HTR-8/SVneo (cell line): ENCODE results near the gene IL1A.
A peak's percentile ranks its signal among the peaks of the same experiment; 100 is the strongest.

Experiments
- DNase-seq: peaks from one replicate; pipeline ENCODE4 v3.0.0; 2011; ENCODE audit warnings: low spot score, mixed read lengths; ENCODE audit not compliant: insufficient read length
- FAIRE-seq: peaks from 2 replicates; lab custom pipeline; 2011; peaks lifted over from hg19 to GRCh38; lab: Jason Lieb, UNC

IL1A gene

DNA sequence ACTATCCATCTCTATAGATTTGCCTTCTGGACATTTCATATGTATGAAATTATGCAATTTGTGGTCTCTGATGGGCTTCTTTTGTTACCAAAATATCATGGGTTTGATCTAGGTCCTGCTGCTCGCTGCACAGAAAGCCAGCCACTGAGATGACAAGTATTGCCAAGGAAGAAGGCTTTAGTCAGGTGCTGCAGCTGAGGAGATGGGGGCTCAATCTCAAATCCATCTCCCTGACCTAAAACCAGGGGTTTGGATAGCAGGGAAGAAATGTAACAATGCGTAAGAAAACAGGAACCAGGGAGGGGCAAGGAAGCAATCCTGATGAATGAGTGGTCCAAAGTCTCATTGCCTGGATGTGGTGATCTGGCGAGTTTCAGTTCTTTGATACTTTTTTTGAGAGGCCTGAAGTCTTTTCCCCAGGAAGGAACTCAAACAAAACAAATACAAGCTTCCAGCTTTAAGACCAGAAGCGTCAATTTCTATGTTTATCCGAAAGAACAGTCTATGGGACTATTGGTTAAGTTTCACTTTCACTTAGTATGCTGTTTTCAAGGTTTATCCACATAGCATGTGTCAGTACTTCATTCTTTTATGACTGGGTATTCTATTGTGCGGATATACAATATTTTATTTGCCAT, 16.5 kb downstream of the IL1A start:
- DNase-seq = no peak

DNA sequence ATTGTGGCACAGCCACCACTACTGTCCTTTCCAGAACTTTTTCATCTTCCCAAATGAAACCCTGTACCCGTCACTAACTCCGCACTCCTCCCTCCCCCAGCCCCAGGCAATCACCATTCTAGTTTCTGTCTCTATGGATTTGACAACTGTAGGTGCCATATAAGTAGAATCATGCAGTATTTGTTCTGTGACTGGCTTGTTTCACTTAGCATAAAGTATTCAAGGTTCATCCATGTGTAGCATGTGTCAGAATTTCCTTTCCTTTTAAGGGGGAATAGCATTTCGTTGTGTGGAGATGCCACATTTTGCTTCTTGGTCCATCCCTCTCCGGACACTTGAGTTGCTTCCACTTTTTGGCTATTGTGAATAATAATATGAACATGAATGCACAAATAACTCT, 19.0 kb downstream of the IL1A start:
- no peak for DNase-seq

More for the DNA sequence above, 16.5 kb downstream of the IL1A start:
- no peak for FAIRE-seq

DNA sequence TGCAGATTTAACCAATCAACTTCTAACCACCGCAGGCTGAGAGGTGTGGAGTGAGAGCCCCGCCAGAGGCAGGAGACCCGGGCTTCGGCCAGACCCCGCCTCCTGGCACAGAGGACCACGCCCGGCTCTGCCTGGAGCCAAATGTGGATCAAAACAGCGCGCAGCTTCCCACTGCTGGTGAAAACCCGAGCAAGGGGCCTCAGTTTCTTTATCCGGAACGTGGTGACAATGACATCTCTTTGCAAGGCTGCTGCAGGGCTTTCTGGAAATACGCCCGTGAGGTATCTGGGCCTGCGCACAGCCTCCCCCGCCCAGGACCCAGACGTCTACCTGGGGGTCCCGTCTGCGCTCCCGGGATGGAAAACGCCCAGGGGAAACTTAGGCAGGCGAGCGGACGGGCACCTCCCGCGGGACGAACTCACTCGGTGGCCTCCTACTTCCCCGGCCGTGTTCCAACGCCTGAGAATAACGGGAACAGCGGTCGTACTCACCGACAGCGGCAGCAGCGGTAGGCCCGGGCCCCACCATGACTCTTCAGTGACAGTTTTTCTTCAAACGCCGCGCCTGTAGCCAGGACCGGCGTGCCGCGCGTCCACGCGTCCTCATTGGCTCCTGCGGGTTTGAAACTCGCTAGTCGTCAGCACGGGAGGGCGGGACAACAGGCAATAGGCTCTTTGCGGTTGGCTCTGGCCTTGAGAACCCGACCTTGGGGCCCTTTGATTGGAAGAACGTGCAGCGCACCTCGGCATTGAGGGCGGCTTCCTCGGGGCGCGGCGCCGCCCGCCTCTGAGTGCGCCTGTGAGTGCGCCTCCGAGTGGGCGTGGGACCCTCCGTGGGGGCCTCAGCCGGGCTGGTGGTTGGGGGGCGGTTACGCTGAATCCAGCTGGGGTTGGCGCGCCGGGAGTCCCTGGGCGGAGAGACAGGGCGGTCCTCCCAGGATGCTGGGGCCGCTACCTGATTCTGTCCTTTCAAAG, 19.9 kb downstream of the IL1A start, which contains the start of gene CKAP2L:
Gene CKAP2L, minus strand, starts transcription at position 539 of the 974 bp plus-strand sequence. Its CDS starts 11 bp downstream, at position 528.
- DNase-seq (peak; percentile 97), FAIRE-seq (peak; percentile 93)

More for the DNA sequence above, 19.0 kb downstream of the IL1A start:
- FAIRE-seq = no peak

DNA sequence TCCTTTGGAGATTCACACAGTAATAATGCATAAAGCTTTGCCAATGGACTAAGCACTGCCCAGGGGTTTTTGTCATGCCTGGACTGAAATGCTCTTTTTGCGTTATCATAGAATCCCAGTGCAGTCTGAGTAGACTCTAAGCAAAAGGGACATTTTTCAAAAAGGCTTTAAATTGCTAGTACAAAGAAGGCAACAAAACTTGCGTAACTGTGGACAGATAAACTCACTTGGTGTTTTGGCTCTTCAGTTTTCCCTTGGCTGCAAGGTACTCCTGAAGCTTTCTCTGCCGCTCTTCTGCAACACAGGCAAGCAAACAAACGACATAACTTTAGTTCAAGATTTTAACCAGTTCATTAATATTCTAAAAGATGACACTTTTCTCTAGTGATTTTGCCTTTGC, 22.0 kb downstream of the IL1A start:
- FAIRE-seq = no peak

DNA sequence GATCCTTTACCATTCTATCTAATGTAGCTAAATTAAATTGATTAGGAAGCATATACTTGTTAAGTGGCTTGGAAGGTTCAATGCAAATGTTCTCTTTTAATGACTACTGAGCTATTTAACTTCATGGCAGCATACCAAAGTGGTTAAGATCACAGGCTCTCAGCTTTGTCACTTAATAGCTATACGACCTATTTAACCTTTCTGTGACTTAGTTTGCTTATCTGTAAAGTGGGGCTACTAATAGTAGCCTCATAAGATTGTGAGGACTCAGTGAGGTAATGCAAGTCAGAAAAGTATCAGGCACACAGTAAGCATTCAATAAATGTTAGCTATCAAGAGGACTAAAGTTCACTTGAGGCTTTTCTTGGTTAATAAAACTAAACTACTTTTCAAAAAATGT, 24.1 kb downstream of the IL1A start:
- DNase-seq (no peak), FAIRE-seq (no peak)

More for the DNA sequence above, 22.0 kb downstream of the IL1A start:
- no peak for DNase-seq

DNA sequence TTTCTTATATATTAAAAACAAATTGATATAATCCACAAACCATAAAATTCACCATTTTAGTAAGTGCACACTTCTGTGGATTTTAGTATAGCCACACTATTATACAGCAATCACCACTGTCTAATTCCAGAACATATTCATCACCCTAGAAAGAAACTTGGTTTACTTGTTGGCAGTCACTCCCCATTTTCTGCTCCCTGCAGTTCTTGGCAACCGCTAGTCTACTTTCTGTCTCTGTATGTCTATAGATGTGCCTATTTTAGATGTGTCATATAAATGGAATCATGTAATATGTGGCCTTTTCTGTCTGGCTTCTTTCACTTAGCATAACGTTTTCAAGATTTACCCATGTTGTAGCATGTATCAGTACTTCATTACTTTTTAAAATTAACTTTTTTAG, 25.6 kb downstream of the IL1A start:
- FAIRE-seq (no peak), DNase-seq (no peak)

DNA sequence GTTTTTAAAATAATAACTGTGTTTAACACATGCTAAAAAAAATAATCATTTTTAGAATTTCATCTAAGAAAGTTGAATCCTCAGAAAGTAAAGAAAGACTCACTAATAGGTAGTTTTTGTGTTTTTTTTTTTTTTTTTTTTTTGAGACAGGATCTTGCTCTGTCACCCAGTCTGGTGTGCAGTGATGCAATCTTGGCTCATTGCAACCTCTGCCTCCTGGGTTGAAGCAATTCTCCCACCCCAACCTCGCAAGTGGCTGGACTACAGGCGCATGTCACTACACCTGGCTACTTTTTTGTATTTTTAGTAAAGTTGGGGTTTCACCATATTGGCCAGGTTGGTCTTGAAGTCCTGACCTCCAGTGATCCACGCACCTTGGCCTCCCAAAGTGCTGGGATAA, 27.0 kb downstream of the IL1A start:
- FAIRE-seq (no peak), DNase-seq (no peak)

DNA sequence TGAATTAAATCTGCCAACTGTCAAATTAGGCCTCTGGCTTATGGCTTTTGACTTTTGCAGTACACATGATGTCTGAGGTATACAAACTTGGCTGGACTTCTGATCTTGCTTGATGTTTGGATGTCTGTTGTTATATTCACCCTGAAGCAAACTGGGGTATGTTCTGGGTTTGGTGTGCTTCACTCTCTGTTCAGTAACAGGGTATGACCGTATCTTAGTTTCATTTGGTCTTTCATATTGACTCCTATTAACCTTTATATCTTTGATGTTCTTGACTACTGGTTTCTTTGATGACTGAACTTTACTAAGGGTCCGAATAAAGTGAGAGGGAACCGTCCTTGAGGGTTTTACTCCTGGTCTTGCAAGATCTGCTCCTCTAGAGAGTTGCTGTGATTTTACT, 28.1 kb downstream of the IL1A start:
- no peak for FAIRE-seq
- DNase-seq = no peak

DNA sequence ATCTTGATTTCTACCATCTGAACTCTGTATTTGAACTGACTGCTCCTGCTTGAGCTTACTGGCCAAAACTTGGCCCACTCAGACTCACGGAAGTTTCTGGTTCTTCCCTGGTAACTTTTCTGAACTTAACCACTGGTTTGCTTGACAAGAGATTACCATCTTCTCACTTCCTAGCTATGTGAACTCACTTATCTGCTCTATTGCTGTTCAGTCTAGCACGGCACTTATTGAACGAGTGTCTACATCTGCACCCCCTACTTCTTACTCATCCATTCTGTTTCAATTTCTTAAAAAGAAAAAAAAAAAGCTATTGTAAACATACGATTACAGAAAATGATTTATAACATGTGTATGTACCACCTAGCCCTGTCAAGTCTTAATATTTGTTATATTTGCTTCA, 28.8 kb downstream of the IL1A start:
- FAIRE-seq (no peak), DNase-seq (no peak)

DNA sequence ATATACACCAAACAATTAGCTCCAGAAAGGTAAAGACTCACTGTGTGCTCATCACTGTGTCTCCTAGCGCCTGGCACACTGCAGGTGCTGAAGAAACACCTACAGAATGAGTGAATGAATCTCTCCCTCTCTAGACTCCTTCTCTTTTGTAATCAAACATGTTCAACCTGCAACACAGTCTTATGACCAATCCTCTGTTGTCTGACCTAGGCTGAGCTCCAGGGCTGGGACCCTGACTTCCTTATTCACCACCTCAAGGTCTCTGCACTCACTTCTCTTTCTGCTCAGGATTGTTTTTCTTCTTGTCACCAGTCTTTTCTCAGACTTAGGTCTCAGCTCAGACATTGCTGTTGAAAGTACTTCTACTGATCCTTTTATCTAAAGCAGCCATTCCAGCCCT, 29.7 kb downstream of the IL1A start:
- FAIRE-seq = no peak

DNA sequence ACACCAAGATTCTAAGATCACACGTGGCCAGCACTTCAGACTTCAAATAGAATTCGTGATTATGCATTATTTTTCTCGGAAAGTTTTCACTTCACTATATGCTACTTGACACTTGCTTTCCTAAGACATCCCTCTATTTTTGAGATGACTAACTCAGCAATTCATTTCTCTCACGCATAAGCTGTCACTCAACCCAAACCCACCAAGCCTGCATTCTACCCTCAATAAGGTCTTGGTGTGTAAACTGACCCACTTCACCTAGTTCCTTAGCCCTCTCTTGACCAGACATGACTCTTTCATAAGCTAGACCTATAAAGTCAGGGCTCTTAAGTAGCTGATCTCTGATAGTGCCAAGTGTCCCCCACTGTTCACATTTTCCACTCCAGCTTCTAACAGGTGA, 31.6 kb downstream of the IL1A start:
- FAIRE-seq (no peak), DNase-seq (no peak)

More for the DNA sequence above, 29.7 kb downstream of the IL1A start:
- DNase-seq = no peak

DNA sequence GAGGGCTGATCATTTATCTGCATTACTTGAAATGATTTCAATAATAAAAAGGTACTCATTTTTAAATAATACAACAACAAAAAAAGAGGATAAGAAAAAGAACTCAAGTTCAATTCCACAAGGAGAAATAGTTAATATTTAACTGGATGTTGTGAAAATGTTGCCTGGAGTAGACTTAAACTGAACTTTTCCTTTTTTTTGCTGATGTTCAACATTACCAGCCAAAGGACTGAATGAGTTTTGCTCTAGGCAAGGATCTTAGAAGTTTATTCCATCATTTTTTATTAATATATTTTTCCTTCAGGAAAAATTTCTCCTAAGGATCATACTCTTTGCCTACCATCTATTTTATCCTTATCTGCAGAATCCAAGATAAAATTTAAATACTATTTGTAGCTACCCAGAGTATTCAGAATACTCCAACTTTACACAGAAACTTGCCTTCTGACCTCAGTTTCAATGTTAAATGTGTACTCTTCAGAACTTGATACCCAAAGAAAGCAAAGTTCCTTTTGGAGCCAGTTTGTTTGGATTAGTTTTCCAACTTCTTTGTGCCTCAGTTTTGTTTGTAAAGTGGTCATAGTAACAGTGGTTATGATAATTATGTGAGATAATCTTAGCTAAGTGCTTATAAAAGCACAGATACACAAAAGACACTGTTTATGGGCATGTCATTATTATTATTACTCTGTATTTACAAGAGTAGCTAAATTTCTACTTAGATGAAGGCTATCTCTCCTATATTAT, 32.7 kb downstream of the IL1A start:
- FAIRE-seq (no peak), DNase-seq (no peak)

DNA sequence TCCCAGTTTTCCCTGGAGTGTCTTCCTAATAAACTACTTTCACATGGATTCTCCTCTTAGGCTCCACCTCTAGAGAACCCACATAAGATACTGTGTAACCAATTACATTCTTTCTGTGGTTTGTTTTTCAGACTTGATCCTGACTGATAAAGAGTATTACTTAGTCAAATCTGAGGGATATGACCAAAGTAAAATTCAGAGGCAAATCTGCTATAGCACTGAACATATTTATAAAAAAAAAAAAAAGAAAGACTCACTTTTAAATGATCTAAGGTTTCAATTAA, 33.8 kb downstream of the IL1A start:
- no peak for DNase-seq
- no peak for FAIRE-seq

DNA sequence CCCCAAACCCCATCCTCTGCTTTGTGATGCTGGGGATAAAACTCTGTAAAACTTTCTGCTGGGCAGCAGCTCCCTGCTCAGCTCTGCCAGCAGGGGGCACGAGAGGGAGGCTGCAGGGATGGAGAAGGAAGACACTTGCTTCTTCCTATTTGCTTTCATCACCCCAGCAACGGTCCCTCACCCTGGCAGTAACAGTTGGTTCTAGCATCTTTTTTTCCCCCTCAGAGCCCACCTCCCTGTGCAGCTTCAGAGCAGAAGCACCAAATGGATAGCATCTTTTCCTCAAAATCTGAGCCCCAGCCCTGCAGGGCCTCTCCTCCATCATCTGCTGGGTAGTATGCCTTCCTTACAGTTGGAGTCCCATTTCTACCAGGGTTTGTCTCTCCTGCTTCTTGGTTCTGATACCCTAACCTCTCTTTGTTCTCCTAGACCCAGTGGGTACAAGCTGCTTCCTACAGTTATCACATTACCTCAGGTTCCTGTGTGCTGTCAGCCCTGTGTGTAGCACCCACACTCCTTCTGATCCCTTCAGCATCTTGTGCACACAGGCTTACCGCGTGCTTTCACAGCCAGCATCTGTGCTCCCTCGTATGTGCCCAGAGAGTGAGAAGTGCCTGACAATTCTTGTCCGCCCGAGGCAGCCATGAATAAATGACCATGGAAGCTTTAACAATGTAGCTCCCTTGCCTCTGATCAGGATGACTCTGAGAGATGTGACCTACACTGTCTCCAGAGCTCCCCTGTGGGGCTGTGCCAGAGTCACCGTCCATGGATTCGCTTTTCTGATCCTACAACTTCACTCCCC, 34.3 kb downstream of the IL1A start:
- FAIRE-seq (peak; percentile 80), DNase-seq (peak; percentile 78)

DNA sequence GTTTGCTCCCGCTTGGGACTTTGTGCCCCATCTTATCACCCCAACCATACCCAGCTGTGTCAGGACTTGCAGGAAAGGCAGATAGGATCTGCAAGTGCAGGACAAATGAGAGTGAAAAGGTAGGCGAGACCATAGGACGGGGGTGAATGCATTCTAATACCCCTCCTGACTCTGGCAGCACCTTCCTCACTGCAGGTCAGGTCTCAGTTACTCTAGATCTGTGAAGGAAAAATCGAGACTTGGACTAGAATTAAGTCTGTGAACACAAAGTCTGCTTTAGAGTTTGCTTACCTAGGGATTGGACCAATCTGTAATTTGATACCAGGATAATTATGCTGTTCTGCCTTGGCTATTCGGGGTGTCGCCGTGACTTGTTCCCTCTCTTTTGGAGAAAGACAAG, 43.8 kb downstream of the IL1A start:
- DNase-seq (no peak), FAIRE-seq (no peak)

DNA sequence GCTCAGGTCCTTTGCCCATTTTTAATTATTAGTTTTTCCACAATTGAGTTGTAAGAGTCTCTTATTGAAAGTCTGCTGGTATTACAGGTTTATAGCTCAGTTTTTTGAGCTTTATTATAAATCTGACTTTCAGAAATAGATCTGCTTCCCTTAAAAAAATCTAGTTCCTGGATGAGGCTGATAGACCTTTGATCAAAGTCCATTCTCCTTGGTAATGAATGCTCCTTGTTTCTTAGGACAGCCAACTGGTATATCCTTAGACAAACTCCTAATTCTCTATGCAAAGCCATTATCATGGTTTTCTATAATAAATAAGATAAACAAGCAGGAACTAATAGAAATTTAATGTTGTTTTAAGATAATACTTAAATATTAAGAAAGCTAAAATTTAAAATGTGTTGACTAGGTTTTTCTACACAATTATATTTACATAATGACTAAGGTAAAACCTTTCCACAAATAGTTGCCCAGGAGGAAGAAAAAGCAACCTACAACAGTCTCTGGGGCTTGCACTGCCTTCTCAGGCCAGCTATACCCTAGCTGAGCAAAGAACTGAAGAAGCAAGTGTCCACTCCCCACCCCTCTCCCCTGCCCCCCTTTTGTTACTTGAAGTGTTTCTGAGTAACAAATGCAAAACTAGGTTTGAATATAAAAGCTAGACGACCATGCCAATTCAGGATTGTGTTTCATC, 46.6 kb downstream of the IL1A start:
- DNase-seq = no peak
- no peak for FAIRE-seq

DNA sequence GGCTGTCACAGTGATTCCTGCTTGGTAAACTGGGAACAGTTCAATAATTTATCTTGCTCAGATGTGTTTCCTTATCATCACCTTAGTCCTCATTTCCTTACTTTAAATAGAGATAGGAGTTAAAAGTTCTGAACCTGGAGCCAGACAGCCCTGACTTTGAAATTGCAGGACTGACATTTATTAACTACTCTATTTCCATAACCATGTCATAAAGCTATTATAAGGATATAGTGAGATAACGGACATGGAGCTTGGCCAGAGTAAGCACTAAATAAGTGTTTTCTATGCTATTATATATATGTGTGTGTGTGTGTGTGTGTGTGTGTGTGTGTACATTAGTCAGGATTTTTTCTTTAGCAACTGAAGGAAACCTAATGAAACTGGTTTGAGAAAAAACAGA, 50.4 kb downstream of the IL1A start:
- FAIRE-seq = no peak
- DNase-seq = no peak

DNA sequence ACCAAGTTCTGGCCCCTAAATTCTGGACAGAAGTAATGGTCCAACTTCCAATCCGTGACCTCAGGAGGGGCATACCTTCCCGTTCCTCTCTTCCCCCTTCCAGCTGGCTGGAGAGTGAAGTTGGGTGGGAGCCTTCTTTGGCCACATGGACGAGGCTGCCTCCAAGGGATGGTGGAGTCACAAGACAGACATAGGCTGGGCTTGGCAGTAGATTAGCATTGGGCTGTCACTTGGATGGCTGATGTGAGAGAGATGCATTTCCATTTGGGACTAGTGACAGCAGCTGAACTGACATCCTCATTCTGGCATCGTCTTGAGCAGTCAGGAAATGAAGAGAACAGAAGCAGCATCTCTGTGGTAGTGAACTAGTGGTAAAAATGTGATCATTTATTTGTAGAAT, 50.8 kb downstream of the IL1A start:
- FAIRE-seq = no peak
- no peak for DNase-seq

DNA sequence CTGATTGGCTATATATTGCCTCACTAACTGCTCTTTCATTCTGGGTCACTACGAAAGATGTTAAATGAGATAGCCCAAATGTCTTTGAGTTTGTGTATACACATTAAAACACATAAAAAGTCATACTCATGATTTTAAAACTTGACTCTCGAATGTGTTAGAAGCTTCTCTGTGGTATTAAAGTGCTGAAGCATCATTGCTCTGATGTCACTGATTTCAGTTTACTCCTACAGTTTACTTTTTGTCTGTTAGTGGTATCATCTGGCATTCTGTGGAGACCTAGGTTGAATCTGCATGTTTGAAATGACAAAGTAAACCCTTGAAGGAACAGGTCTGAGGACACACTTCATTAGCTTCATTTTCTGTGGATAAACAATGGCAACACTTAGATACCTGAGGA, 52.8 kb downstream of the IL1A start:
- FAIRE-seq (no peak), DNase-seq (no peak)

DNA sequence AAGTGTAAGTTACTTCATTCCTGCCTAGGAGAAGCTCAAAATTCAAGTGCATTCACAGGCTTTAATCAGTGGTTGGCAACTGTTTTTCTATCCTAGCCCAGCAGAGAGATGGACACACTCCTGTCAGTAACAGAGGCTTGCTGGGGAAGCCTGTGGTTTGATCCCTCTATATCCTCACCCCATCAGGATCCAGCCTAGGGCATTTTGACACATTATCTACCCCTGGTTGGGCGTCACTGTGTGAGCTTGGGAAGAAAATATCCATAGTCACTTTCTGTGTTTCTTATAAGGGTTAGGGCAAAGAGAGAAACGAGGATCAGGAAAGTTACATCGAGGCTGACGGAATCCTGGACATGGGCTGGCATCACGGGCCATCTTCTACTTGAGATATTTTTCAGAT, 53.5 kb downstream of the IL1A start:
- no peak for FAIRE-seq
- DNase-seq = no peak
